Neural cell (in vitro differentiated cells): ENCODE data around the gene AVPI1.

Source experiments
- EP300 ChIP-seq: fragments of 450-650 bp; conservative IDR thresholded peaks from 2 replicates; pipeline ENCODE4 v1.6.1; 2014; ENCODE audit warnings: antibody characterized with exemption, mild to moderate bottlenecking, moderate library complexity; ENCODE audit not compliant: poor library complexity, severe bottlenecking
- EZH2 ChIP-seq: fragments of 200-600, 300-800 bp; shearing (Covaris generic), sonication (generic); IDR thresholded peaks from 2 replicates; pipeline ENCODE4 v1.6.1; 2014; ENCODE audit warnings: antibody characterized with exemption, low read length, borderline replicate concordance, mild to moderate bottlenecking; ENCODE audit not compliant: insufficient read depth, poor library complexity, severe bottlenecking
- SMC3 ChIP-seq: fragments of 450-650 bp; conservative IDR thresholded peaks from 2 replicates; pipeline ENCODE4 v1.6.1; 2014; ENCODE audit warnings: antibody characterized with exemption, mild to moderate bottlenecking, moderate library complexity; ENCODE audit not compliant: poor library complexity
- TF ChIP-seq, protein P1 (sequence below): fragments of 450-650 bp; IDR thresholded peaks from 2 replicates; pipeline ENCODE4 v1.5.1; 2014; ENCODE audit warnings: antibody characterized with exemption, mild to moderate bottlenecking, moderate library complexity; ENCODE audit not compliant: poor library complexity, severe bottlenecking

GRCh38 chr10:97736403-97736901 lies 49.4 kb upstream of the AVPI1 start:
- TF ChIP-seq, protein P1, sequence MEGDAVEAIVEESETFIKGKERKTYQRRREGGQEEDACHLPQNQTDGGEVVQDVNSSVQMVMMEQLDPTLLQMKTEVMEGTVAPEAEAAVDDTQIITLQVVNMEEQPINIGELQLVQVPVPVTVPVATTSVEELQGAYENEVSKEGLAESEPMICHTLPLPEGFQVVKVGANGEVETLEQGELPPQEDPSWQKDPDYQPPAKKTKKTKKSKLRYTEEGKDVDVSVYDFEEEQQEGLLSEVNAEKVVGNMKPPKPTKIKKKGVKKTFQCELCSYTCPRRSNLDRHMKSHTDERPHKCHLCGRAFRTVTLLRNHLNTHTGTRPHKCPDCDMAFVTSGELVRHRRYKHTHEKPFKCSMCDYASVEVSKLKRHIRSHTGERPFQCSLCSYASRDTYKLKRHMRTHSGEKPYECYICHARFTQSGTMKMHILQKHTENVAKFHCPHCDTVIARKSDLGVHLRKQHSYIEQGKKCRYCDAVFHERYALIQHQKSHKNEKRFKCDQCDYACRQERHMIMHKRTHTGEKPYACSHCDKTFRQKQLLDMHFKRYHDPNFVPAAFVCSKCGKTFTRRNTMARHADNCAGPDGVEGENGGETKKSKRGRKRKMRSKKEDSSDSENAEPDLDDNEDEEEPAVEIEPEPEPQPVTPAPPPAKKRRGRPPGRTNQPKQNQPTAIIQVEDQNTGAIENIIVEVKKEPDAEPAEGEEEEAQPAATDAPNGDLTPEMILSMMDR, result no peak
- TF ChIP-seq SMC3 (no peak), EZH2 (no peak), EP300 (no peak)
